ENCODE data around the gene ARHGDIG.

GRCh38 chr16:249431-249830, 31.0 kb upstream of the ARHGDIG start:
- TF ChIP-seq CTCF (IDR thresholded peaks at IDR 0.05; ENCODE audit: borderline replicate concordance, extremely low read depth, low read length, poor library complexity, severe bottlenecking), result no peak
- no peak for TF ChIP-seq EZH2 (IDR thresholded peaks at IDR 0.05; ENCODE audit: borderline replicate concordance, low read depth, low read length, severe bottlenecking)

Data from DND-41 (cell line).